DMS53 treated with DMSO at 0.1 percent for 48 hours (cell line): ENCODE data around the gene RNF187.
A peak's percentile ranks its signal among the peaks of the same experiment; 100 is the strongest.

Source experiments
- DNase-seq: peaks from one replicate; lab custom pipeline; 2025; ENCODE audit not compliant: unreplicated experiment; lab: John Stamatoyannopoulos, UW

The RNF187 gene

DNA sequence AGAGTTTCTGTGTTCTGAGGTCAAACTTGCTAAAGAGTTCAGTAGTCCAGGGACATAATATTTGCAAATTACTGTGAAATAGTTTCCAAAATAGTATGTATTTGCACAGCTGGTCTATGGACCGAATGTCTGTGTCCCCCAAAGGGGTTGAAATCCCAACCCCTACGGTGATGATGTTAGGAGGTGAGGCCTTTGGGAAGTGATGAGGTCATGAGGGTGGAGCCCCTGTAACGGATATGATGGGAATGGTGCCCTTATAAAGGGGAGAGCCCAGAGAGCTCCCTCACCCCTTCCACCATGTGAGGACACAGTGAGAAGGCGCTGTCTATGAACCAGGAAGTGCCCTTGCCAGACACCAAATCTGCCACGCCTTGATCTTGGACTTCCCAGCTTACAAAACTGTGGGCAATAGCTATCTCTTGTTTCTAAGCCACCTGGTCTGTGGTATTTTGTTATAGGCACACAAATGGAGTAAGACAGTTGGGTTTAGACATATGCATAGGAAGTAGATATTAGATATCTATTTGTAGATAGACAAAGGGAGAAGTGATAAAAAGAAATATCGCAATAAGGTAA, 21.7 kb downstream of the RNF187 start:
- DNase-seq = no peak

DNA sequence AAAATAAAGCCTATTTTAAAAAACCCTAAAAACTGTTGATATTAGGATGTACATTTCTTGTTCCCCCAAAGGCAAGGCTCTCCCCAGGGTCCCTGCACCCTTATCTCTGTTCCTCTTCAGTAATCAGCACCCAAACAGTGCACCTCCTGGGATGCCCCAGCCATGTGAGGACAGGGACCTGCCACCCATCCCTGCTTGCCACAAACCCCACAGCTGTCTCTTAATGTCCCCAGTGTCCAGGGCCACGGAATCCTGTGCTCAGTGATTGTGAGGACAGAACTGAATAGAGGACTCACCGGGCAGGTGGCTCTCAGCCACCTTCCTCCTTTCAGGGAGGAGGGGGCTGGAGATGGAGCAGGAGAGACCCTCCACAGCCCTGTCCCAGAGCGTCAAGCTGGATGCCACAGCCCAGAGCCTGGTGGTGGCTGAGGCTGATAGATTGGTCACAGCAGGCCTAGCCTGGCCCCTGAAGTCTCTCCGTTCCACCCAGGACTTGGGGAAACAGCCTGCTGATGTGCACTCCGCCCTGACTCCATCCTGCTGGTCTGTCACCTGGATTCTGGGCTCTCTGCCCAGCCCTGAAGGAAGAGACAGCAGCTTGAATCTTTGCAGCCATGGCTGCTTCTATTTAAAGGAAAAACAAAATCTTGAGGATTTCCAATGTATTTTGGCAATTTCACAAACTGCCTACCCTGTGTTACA, 23.1 kb downstream of the RNF187 start:
- DNase-seq = no peak

DNA sequence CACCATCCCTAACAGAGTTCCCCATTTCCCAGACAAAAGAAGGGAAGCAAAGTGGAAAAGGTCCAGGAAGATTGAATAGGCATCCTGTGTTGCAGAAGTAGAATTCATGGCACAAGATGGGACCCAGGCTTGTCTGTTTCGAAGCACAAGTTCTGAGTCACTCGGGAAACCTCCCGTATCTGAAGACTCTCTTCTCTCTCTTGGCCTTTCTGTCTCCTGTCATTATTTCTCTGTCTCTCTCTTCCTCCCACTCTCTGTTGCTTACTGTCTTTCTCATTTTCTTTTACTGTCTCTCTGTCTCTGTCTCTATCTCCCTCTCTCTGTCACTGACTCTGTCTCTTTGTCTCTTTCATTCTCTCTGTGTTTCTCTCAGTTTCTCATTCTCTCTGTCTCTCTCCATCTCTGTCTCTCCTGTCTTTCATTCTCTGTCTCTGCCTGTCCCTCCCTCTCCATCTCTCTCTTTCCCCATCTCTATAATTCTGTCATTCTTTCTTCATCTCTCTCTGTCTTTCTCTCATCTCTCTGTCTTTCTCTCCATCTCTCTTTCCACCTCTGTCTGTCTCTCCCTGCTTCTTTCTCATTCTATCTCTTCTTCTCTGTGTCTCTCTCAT, 23.7 kb downstream of the RNF187 start:
- no peak for DNase-seq

DNA sequence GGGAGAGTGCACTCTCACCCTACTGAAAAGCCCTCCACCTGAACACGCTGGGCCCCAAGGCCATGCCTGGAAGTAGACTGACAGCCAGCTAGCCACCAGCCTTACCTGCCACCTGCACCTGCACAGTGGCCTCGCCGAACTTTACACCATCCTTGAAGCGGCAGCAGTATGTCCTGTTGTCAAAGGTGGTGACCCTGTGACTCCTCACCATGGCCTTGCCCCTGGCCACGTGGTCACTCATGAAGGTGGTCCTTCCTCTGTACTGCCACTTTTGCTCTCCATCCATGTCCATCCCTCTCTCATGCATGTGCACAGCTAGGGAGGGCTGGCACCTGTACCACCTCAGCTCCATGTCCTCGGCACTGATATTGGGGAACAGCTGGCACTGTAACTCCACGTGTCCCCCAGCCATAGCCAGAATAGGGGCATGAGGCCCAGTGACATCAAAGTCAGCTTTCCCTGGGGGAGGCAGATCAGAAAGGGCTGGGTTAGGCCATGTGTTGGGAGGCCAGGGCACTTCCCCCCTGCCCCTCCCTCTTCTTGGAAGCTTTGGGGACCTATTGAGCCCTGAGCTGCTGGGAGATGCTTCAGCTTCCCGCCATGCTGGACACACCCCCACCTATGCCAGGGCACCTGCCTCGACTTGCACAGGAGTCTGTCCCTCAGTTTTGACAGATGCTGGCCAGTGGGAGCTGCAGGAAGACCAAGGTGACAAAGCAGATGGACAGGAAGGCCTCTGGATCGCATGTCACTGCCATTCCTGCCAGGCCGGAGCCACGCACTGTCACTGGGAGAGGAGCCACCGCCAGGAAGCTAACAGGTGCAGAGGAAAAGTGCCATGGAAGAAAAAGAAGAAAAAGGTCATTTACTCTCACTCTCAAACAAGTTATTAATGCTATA, 24.6 kb downstream of the RNF187 start:
- no peak for DNase-seq

DNA sequence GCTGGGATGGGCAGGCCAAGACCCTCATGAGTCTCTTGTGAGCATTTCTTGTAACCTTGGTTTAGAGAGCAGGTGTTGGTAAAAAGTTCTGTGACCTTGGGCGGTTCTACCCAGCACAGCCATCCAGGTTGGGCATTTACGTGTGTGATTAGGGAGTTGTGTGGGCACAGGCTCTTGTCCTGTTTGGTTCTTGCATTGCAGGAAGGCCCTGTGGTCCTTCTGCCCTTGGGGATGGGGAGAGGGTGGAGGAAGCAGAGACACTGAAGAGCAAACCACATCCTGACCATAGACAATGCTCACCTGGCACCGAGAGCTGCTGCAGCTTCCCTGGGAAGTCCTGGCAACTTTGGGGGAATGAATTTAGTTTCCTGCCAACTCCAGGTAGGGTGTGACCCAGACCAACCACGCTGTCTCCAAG, 25.6 kb downstream of the RNF187 start:
- no peak for DNase-seq

DNA sequence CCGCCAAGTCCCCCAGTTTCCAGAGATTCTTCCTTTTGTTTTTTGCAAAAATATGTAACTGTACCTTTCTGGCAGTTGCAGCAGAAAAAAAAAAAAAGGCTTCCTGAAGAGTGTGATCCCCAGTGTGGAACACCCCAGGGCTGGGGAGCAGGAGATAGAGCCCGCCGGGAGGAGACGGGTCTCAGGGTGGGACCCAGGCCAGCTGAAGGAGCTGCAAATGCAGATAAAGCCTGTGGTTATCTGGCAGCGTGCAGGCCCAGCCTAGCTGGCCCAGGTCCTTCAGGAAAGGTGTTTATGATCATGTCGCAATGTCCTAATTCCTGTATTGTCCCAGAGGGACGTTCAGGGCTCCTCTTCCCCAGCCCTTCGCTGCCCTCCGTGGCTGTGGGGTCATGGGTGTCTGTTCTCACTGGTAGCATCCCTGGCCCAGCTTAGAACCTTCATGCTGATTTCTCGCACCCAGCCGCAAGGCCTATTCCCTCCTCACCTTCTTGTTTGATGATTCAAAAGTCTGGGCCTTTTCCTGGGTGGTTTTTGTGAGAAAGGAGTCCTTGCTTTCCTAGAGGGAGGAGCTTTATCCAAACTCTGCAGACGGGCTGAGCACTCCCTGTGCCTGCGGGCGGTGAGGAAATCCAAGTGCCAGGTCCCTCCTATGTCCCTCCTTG, 26.2 kb downstream of the RNF187 start:
- no peak for DNase-seq

DNA sequence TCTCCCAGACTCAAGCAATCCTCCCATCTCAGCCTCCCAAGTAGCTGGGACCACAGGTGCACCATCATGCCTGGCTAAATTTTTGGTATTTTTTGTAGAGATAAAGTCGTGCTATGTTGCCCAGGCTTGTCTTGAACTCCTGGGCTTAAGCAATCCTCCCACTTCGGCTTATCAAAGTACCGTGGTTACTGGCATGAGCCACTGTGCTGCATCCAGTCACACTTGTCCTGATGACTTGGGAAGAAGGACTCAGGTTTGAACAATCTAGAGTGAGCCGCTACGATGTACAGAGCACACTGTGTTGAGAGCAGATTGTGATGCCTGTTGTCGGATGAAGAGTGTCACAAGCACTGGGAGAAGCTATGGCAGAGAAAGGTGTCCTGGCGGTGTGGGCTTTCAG, 27.2 kb downstream of the RNF187 start:
- no peak for DNase-seq

DNA sequence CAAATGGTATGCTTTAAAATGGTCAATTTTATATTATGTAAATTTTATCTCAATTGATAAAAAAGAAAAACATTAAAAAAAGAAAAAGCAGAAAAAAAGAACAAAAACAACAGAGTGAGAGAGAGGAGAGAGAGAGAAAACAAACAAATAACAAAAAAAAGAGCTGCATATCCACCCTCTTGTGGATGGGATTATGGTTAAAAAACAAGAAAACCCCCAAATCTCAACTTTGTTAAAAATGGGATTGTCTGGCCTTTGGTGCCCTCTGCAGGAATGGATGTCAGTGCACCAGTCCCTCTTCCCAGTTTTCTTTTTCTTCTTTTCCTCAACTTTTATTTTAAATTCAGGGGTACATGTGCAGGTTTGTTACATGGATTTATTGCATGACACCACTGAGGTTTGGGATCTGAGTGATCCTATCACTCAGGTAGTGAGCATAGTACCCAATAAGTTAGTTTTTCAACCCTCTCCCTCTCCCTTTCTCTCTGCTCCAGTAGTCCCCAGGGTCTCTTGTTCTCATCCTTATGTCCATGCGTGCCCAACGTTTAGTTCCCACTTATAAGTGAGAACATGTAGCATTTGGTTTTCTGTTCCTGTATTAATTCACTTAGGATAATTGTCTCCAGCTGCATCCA, 28.1 kb downstream of the RNF187 start:
- DNase-seq = peak; percentile 24

DNA sequence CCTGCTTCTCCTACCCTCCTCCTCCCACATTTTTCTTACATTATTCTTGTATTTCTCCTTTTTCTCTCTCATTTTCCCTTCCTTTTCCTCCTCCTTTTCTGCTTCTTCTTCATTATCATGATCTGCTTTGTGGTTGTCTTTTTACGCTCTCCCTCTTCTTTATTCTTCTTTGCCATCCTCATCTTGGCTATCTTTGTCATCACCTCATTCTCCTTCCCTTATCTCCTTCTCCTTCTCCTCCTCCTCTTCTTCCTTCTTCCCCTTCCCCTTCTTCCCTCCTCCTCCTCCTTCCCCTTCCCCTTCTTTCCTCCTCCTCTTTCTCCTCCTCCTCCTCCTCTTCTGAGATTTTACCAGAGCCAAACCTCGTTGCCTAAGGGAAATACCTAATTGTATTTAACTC, 30.5 kb downstream of the RNF187 start:
- no peak for DNase-seq

DNA sequence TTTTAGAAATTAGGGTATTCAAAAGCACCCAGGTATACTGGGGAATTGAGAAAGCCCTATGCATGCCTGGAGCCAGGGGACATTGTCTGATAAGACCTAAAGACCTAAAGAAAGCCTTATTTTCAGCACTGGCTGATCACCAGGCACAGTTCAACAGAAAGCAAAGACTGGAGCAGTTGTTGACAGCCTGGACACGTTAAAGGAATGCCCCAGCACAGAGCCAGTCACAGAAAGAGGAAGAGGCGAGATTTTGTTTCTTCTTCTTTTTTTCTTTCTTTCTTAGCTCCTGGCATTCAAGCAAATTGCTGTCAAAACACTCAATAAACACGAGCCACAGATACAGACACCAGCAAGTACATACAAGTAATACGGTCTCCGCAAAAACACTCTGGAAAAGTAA, 40.4 kb downstream of the RNF187 start:
- no peak for DNase-seq

DNA sequence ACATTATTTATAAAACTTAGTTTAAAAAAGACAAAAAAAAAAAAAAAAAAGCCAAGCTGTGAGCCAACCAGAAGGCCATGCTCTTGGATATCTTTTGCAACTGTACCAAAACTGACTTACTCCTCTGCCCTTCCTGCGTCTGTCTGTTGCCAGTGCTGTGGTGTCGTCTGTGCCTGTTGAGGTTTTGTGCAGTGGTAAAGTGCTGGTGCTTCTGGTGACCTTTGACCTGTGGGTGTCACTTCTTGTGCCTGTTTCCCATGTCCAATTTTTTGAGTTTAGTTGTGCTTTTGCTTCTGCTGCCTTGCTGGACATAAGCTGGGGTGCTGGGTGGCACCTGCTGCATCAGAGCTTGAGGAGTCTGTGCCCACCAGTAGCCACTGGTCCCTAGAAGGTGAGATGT, 41.4 kb downstream of the RNF187 start:
- DNase-seq = no peak

DNA sequence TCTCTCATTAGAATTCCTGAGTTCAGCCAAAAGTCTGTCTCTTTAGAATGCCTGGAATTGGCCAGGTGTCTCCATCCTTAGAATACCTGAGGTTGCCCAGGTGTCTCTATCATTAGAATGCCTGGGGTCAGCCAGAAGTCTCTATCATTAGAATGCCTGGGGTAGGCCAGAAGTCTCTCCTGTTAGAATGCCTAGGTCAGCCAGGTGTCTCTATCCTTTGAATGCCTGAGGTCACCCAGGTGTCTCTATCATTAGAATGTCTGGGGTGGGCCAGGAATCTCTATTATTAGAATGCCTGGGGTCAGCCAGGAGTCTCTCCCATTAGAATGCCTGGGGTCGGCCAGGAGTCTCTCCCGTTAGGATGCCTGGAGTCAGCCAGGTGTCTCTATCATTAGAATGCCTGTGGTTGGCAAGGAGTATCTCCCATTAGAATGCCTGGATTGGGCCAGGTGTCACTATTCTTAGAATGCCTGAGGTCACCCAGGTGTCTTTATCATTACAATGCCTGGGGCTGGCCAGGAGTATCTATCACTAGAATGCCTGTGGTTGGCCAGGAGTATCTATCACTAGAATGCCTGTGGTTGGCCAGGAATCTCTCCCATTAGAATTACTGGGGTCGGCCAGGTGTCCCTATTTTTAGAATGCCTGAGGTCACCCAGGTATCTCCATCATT, 43.0 kb downstream of the RNF187 start:
- no peak for DNase-seq

DNA sequence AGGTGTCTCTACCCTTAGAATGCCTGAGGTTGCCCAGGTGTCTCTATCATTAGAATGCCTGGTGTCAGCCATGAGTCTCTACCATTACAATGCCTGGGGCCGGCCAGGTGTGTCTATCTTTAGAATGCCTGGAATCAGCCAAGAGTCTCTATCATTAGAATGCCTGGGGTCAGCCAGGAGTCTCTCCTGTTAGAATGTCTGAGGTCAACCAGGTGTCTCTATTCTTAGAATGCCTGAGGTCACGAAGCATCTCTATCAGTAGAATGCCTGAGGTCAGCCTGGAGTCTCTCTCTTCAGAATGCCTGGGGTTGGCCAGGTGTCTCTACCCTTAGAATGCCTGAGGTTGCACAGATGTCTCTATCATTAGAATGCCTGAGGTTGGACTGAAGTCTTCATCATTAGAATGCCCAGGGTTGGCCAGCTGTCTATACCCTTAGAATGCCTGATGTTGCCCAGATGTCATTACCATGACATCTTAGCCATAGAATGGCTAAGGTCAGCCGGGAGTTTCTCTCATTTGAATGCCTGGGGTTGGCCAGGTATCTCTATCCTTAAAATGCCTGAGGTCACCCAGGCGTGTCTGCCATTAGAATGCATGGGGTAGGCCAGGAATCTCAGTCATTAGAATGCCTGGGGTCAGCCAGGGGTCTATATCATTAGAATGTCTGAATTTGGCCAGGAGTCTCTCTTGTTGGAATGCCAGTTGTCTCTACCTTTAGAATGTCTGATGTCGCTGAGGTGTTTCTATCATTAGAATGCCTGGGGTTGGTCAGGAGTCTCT, 44.0 kb downstream of the RNF187 start:
- no peak for DNase-seq

DNA sequence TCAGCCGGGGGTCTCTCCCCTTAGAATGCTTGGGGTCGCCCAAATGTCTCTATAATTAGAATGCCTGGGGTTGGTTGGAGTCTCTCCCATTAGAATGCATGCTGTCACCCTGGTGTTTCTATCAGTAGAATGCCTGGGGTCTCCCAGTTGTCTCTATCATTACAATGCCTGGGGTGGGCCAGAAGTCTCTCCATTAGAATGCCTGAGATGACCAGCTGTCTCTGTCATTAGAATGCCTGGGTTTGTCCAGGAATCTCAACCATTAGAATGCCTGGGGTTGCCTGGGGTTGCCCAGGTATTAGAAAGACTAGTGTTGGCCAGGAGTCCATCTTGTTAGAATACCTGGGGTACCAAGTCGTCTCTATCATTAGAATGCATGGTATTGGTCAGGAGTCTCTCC, 51.6 kb downstream of the RNF187 start:
- DNase-seq = no peak

DNA sequence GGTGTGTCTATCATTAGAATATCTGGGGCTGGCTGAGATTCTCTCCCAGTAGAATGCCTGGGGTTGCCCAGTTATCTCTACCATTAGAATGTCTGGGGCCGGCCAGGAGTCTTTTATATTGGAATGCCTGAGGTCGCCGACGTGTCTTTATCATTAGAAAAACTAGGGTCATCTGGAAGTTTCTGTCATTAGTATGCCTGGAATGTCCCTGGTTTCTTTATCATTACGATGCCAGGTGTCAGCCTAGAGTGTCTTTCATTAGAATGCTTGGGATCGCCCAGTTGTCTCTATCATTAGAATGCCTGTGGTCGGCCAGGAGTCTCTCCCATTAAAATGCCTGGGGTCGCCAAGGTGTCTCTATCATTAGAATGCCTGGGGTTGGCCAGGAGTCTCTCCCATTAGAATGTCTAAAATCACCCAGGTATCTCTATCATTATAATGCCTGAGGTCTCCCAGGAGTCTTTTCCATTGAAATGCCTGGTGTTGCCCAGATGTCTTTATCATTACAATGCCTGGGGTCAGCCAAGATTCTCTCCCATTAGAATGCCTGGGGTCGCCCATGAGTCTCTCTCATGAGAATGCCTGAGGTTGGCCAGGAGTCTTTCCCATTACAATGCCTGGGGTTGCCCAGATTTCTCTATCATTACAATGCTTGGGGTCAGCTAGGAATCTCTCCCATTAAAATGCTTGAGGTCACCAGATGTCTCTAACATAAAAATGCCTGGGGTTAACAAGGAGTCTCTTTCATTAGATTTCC, 53.2 kb downstream of the RNF187 start:
- DNase-seq = no peak

DNA sequence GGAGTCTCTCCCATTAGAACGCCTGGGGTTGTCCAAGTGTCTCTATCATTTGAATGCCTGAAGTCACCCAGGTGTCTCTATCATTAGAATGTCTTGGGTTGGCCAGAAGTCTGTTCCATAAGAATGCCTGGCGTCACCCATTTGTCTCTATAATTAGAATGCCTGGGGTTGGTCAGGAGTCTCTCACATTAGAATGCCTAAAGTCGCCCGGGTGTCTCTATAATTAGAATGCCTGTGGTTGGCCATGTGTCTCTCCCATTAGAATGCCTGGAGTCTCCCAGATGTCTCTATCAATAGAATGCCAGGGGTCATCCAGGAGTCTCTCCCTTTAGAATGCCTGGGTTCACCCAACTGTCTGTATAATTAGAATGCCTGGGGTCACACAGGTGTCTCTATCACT, 54.5 kb downstream of the RNF187 start:
- DNase-seq = no peak

DNA sequence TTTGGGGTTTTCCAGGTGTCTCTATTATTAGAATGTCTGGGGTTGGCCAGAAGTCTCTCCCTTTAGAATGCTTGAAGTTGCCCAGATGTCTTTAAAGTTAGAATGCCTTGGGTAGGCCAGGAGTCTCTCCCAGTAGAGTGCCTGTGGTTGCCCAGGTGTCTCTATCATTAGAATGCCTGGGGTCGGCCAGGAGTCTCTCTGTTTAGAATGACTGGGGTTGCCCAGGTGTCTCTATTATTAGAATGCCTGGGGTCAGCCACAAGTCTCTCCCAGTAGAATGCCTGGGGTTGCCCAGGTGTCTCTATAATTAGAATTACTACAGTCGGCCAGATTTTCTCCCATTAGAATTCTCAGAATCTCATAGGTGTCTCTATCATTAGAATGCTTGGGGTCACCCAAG, 55.2 kb downstream of the RNF187 start:
- no peak for DNase-seq

DNA sequence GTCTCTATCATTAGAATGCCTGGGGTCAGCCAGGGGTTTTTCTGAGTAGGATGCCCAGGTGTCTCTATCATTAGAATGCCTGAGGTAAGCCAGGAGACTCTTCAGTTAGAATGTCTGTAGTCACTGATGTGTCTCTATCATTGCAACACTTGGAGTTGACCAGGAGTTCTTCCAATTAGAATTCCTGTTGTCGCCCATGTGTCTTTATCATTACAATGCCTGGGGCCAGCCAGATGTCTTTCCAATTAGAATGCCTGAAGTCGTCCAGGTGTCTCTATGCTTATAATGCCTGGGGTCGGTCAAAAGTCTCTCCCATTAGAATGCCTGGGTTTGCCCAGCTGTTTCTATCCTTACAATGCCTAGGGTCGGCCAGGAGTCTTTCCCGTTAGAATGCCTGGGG, 55.8 kb downstream of the RNF187 start:
- DNase-seq = no peak

DNA sequence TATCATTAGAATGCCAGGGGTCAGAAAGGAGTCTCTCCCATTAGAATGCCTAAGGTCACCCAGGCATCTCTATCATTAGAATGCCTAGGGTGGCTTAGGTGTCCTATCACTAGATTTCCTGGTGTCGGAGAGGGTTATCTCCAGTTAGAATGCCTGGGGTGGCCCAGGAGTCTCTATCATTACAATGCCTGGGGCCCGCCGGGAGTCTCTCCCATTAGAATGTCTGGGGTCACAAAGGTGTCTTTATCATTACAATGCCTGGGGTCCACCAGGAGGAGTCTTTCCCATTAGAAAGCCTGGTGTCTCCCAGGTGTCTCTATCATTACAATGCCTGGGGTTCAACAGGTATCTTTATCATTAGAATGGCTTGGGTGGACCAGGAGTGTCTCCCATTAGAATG, 56.2 kb downstream of the RNF187 start:
- DNase-seq = no peak
